Retina (tissue), 1 donor: ENCODE results near the gene CALR3.
"Not testable (repeated sequence)": the region's sequence is repeated elsewhere in the genome, so short reads cannot be mapped to it uniquely, and the experiment has no call there.

Source experiments
- DNase-seq: peaks from one replicate; pipeline ENCODE4 v3.0.0-alpha.2; 2016

Gene CALR3

DNA sequence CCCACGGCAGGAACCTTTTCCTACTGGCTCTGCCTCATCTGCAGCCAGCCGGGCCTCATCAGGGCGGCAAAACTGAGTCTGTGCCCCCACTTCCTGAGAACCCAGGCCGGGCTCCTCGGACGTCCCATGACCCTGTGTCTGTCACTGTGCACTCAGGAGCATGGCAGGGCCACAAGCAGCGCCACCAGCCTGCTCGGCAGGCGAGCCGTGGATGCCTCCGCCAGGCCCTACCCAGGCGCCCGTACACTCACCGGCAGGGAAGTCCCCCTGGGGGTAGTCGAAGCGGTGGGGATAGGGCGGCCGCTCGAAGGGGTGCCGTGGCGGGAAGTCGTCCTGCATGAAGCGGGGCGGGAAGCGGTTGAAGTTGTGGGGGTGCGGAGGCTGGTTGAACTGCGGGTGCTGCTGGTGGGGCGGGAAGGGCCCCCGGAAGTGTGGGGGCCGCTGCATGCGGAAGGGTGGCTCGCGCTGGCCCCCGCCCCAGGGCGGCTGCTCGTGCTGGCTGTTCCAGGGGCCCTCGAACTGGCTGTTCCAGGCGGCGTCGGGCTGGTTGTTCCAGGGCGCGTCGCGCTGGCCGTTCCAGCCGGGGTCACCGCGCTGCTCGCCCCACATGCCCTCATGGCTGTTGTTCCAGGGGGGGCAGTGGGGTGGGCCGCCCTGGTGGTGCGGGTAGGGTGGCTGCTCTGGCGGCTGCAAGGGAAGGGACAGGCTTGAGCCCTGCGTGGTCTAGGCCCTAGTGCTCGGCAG, 29.2 kb upstream of the CALR3 start:
- DNase-seq, result no peak

- no peak for DNase-seq
Measured at GRCh38 chr19:16522559-16523377, 26.8 kb upstream of the CALR3 start.

DNA sequence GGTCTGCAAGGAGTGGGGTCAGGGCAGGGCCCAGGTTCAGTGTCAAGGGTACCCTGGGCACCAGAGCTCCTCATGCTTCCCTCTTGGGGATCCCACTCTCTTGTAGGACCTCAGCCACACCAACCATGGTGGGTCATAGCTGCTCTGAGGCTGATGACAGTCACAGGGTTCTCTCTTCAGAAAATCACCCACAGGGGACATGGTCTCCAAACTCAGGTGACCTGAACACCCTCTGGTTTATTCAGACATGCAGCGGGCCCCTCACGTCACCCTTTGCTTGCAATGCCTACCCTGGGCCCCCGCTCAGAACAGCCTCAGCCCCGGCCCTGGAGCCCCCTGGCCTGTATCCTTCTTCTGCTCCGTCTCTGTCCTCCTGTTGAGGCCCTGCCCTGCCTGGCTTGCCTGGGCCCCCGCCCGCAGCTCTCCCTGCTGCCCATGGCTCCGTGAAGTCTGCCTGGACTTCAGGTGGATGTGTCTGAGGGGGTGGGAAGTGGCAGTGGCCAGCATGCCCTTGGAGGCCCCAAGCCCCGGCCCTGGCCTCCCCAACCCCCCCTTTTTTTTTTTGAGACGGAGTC, 25.8 kb upstream of the CALR3 start:
- no peak for DNase-seq

GRCh38 chr19:16520986-16521624, 25.1 kb upstream of the CALR3 start:
- no peak for DNase-seq

- no peak for DNase-seq
Measured at GRCh38 chr19:16520074-16520973, 24.4 kb upstream of the CALR3 start.

DNA sequence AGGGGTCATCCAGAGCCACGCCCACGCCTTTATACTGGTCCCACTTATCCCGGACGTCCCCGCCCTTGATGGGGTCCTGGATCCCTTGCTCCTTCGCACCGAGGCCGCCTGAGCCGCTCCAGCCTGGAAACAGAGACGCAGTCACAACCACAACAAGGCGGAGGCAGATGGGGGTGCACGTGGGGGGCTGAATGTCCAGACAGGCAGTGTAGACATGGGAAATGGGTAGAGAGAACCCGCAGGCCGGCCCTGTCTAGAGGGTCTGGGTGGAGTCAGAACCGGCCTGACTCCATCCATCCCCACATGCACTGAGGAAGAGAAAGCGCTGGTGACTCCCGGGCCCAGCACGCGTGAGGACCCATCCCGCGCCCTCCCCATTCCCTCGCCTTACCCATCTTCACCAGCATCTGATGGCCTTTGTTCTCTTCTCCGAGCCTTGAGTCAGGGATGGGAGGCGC, 23.3 kb upstream of the CALR3 start:
- no peak for DNase-seq

- no peak for DNase-seq
Measured at GRCh38 chr19:16518483-16519229, 22.7 kb upstream of the CALR3 start.

DNA sequence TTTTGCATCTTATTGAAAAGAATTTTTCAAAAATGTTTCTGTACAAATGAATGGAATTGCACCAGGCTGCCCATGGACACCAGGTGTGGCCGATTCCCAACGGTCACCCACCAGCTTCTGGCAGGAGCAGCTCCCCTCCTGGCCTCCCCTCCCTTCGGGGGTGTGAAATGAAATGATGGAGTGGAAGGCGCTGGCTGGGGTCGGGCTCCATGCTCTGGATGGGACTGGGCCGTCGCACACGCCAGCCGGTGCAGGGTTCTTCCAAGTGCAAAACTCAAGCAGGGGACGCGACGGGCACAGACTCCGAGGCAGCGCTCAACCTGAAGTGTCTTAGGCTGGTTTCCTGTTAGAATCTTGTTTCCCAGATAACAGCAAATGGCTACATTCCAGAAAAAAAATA, 22.1 kb upstream of the CALR3 start:
- no peak for DNase-seq

GRCh38 chr19:16516923-16517610, 21.1 kb upstream of the CALR3 start:
- no peak for DNase-seq

DNA sequence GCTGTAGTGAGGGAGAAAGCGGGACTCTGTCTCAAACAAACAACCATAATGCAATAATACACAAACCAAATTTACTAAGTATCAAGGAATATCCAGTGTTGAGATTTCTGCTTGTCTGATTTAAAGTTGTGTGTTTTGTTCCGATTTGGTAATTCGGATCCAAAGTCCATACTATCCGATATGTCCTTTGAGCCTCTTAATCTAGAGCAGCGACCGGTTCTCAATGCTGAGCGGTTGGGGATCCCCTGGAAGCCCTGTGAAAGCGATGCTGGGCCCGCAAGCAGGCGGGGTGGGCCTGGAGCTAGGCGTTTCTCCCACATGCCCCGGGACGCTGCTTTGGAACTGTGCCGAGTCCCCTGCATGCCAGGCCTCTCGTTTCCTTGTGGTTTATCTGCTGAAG, 20.4 kb upstream of the CALR3 start:
- no peak for DNase-seq

GRCh38 chr19:16514383-16515019, 18.5 kb upstream of the CALR3 start:
- DNase-seq, result no peak

DNA sequence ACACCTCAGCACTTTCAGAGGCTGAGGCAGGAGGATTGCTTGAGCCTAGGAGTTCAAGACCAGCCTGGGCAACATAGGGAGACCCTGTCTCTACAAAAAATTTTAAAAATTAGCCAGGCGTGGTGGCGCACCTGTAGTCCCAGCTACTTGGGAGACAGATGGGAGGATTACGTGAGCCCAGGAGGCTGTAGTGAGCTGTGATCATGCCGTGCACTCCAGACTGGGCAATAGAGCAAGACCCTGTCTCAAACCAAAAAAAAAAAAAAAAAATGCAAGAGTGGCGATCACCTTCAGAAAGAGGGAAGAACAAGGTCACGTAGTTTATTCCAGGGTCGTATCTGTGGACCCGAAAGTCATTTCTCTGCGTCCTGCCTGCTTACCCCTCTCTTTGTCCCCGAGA, 16.6 kb upstream of the CALR3 start:
- not testable (repeated sequence) for DNase-seq

DNA sequence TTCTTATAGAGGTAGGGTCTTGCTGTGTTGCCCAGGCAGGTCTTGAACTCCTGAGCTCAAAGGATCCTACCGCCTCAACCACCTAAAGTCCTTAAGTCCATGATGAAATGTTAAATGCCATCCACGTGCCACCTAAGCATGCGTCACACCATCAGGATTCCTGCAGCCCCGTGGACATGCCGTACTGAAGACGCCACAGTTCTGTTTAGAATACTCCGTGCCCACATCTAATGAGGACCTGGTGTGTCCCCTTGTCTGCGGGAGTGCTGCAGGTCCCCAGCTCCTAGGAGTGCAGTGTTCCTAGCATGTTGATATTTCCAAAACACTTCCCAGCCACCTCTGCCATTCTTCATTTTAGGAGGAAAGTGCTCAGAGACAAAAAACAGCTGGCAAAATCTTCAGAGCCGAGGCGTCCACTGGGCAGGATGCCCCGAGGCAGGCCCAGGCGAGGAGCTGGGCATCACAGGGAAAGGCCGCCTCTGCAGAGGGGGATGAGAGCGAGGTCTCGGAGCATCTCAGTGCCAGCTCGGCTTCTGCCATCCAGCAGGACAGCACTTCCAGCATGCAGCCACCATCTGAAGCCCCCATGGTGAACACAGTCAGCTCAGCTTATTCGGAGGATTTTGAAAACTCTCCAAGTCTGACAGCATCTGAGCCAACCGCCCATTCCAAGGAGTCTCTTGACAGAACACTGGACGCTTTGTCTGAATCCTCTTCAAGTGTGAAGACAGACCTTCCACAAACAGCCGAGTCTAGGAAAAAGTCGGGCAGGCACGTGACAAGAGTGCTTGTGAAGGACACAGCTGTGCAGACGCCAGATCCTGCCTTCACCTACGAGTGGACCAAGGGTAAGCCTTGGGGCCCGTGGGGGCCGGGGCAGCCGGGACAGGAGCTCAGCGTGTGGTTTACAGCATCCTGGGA, 13.4 kb upstream of the CALR3 start:
- DNase-seq, result no peak

- DNase-seq, result no peak
Measured at GRCh38 chr19:16508546-16508945, 12.6 kb upstream of the CALR3 start.

DNA sequence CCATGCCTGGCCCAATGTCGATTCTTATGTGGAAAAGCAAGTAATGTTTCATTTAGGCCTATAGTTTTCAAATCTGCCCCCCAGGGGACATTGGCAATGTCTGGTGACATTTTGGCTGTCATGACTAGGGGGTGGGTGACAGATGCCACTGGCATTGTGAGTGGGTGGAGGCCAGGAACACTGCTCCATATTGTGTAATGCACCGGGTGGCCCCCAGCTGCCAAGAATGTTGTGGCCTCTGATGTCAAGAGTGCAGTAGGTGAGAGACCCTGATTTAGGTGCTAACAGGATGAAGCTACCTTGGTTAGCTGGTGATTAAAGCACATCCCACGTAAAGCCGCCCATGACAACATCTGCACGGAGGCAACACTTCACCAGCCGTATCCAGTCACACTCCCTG, 11.0 kb upstream of the CALR3 start:
- DNase-seq, result no peak

- not testable (repeated sequence) for DNase-seq
Measured at GRCh38 chr19:16506161-16506560, 10.2 kb upstream of the CALR3 start.

DNA sequence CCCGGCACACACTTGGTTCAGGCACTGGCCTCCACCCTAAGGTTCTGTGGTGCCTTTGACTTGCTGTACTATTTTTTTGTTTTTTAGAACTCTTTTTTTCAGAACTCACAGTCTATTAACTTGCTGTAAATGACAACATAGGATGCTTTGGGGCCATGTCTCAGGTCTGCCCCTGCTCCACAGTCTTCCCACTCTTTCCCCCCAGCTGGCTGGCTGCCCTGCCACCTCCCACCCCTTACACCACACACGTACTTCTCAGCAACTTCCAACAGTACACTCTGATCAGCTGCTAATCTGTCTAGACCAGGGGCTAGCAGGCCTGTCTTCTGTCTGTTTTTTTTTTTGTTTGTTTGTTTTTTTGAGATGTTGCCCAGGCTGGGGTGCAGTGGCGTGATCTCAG, 8.3 kb upstream of the CALR3 start:
- no peak for DNase-seq

DNA sequence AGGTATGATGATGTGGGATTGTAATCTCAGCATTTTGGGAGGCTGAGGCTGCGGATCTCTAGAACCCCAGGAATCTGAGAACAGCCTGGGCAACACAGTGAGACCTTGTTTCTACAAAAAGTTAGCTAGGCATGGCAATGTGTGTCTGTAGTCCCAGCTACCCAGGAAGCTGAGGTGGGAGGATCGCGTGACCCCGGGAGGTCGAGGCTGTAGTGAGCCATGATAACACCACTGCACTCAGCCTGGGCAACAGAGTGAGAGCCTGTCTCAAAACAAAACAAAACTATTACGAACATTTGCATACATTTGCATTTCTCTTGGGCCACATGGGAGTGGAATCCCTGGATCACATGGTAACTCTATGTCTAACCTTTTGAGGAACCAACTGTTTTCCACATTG, 1.9 kb upstream of the CALR3 start:
- no peak for DNase-seq

DNA sequence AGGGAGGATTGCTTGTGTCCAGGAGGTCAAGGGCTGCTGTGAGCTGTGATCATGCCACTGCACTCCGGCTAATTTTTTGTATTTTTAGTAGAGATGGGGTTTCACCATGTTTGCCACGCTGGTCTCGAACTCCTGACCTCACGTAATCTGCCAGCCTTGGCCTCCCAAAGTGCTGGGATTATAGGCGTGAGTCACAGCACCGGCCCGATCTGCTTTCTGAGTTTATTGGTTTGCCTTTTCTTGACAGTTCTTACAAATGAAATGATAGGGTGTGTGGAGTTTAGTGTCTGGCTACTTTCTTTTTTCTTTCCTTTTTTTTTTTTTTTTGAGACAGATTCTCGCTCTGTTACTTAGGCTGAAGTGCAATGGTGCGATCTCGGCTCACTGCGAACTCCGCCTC, 1.1 kb upstream of the CALR3 start:
- DNase-seq, result no peak
